DMS114 treated with DMSO at 0.1 percent for 48 hours (cell line): ENCODE results near the gene TTLL9.
"Not testable (repeated sequence)": the region's sequence is repeated elsewhere in the genome, so short reads cannot be mapped to it uniquely, and the experiment has no call there.

Experiments
- DNase-seq: peaks from one replicate; lab custom pipeline; 2025; ENCODE audit not compliant: unreplicated experiment; lab: John Stamatoyannopoulos, UW

The TTLL9 gene, protein sequence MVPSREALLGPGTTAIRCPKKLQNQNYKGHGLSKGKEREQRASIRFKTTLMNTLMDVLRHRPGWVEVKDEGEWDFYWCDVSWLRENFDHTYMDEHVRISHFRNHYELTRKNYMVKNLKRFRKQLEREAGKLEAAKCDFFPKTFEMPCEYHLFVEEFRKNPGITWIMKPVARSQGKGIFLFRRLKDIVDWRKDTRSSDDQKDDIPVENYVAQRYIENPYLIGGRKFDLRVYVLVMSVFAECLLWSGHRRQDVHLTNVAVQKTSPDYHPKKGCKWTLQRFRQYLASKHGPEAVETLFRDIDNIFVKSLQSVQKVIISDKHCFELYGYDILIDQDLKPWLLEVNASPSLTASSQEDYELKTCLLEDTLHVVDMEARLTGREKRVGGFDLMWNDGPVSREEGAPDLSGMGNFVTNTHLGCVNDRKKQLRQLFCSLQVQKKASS

DNA sequence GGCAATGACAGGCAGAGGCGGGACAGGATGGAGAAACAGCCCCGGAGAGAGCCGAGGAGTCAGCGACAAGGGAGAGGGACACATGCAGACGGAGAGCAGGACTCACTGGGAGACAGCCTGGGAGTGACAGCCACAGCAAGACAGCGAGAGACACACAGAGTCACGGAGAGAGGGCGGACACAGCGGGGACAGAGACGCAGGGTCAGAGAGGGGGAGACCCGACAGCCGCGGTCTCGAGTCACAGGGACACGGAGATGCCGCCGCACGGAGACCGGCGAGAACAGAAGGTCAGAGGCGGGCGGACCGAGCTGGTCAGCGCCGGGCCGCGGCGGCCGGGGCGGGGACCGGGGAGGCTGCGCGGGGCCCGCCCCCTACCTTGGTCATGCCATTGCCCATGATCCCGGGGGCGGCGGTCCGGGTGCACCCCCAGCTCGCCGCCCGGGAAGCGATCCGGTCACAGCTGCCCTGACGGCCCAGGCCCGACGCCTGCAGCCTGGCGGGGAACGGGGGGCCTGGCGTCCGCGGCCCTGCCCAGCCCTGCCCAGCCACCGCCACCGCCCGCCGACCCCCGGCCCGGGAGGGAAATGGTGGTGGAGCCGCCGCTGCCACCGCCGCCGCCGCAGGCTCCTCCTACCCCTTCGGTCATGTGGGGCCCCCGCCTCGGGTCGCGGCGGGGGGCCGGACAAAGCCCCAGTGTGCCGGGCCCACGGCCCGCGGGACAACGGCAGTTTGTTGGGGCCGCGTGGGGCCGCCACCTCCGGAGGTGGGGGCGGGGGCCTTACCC lies at the start of gene TTLL9, which contains the start of gene DUSP15:
Gene TTLL9, plus strand, starts transcription at position 693 of the 784 bp plus-strand sequence. CDS start 493 bp downstream, outside the sequence.
Gene DUSP15, minus strand, starts transcription at position 586 of the 784 bp plus-strand sequence. Its CDS starts 190 bp downstream, at position 396.
- no peak for DNase-seq

DNA sequence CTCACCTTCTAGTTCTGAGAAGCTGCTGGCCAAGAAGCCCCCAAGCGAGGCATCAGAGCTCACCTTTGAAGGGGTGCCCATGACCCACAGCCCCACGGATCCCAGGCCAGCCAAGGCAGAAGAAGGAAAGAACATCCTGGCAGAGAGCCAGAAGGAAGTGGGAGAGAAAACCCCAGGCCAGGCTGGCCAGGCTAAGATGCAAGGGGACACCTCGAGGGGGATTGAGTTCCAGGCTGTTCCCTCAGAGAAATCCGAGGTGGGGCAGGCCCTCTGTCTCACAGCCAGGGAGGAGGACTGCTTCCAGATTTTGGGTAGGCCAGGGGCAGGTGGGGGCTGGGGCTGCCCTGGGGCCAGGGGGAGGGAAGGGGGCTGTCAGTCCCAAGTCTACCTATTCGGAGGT lies 49.0 kb upstream of the TTLL9 start:
- DNase-seq = no peak

DNA sequence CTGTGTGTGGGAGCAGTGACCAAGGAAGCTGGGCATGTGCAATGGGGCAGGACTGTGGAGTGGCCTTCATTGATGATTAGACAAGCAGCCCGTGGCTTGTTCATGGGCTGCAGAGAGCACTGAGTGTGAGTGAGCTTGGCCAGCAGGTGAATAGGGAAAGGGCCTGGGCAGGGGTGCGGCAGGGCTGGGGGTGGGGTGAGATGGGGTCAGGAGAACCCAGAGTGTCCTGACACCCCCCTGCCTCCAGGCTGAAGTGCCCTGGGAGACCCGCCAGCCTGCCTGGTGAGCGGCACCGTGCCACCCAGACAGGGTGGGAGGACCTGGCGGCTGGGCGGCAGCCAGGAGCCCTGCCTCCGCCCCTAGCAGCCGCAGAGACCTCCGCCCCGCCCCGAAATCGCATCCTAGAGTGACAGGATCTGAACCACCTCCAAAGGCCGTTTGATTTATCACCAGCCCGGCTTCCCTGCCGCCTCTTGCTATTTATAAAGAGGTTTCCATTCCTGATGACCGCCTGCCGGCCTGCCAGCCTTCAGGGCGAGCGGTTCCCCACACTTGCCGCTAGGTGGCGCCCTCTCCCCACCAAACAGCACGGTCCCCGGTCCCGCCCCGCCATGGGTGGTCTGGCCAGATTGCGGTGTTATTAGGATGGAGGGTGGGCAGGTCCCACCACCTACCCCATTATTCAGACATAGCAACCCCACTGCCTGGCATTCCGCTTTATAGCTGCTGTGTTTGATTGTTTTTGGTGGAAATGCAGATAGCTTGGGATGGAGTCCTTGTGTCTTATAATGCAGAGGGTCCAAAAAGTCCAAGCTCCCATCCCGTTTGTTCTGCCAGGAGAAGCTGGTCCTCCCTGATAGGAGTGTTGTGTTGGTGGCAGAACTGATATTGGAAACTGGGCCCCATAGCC lies 47.8 kb upstream of the TTLL9 start:
- DNase-seq = peak; percentile 34

DNA sequence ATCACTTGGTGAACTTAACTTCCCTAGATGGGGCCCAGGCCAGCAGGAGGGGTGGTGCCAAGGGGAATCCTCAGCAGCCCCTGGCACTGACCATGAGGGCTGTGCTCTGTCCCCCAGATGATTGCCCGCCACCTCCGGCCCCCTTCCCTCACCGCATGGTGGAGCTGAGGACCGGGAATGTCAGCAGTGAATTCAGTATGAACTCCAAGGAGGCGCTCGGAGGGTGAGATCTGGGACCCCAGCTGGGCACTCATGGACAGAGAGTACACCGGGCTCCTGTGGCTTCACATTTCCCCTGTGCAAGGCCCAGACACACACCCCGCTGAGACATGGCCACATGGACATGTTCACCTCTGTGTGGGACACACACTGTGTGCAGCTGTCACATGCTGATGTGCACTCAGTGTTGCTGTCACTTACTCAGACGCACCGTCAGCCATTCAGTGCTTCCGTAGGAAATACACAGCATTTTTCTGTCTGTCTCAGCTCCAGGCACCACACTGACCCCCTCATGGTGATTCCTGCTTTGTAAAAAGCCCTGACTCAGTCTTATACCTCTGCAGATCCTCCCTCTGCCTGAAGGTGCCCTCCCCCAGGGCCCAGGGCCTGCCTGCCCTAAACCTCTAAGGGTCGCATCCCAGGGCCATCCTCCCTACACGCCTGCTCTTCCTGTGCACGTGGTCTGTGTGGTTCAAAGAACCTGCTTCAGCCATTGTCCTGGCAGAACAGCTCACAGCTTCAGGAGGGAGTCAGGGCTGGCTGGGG lies 46.9 kb upstream of the TTLL9 start:
- no peak for DNase-seq

DNA sequence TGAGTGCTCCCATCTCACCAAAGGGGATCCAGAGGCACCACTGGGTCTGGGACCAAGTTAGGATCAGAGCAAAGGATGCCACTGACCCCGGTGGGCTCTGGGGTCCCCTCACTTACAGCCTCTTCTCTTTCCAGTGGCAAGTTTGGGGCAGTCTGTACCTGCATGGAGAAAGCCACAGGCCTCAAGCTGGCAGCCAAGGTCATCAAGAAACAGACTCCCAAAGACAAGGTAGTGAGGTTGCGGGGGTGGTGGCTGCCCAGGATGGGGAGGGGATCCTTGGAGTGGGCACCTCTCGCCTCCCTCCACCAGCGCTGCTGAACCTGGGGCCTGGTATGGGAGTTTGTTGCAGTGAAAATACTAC lies 46.3 kb upstream of the TTLL9 start:
- no peak for DNase-seq

DNA sequence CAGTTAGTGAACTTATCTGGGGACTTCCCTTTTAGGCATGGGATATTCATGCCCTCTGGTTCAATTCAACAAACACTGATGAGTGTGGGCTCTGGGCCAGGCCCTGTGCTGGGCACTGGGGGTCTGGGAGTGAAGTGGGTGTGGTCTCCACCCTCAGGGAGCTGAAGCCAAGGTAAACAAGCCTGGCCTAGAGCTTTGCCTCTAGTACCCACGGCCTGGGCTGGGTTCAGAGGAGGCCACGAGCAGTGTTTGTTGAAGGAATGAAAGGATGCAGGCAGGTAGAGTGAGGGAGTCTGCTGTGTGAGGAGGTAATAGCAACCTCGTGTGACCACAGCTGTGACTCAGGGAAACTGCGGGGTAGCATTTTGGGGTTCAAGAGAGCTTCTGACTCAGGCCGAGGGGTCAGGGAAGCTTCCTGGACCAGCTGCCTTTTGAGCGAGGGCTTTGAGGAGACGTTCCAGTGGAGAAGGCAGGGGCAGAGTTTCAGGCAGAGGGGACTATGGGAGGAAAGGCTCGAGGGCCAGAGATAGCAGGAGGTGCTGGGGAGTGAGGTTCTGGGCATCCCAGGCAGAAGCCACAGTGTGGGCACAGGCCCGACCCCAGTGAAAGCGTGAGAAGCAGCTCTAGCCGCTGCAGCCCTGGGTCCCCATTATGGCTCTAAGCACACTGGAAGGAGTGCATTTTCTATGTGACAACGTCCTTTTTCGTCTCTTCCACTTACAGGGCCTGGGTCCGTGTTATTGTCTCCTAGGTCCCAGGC lies 45.7 kb upstream of the TTLL9 start:
- no peak for DNase-seq

DNA sequence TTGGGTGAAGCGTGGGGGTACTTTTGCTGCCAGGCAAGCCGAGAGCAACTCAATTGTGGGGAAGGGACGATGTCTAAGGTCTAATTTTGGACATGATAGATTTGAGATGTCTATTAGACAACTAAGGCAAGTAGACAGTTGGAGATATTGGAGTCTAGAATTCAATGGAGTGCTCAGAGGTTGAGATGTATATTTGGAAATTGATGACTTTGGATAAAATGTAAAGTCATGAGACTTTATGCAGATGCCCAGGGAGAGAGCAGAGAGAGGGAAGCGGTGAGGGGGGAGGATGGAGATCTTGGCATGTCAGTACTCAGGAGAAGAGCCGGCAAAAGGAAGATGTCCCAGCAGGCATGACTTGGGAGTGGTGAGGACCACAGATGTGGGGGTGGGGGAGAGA lies 44.4 kb upstream of the TTLL9 start:
- no peak for DNase-seq

DNA sequence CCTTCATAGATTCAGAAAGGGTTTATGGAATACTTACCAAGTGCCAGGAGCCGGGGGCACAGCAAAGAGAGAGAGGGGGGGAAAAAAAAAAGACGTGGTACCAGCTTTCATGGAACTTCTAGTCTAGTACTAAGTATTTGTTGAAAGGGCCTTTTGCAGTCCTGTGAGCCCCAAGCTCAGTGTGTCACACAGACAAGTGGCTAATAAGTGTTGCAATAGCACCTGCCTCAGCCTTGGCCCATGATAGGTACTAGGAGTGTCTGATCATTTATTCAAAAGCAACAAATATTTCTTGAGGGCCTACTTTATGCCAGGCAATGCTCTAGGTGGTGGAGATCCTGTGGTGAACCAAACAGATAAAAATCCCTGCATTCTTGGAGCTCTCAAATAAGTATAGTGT lies 43.4 kb upstream of the TTLL9 start:
- DNase-seq = no peak

DNA sequence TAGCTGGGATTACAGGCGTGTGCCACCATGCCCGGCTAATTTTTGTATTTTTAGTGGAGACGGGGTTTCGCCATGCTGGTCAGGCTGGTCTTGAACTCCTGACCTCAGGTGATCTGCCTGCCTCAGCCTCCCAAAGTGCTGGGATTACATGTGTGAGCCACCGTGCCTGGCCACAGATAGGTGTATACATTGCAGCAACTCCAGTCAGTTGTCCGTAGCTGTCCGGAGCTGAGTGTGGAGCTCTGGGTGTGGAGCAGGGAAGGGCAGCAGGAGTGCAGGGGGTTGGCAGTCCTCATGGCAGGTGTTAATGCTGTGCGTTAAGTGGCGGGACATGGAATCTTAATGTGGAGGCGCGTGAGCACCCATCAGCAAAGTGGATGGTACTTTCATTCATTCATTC lies 42.4 kb upstream of the TTLL9 start:
- DNase-seq = not testable (repeated sequence)

DNA sequence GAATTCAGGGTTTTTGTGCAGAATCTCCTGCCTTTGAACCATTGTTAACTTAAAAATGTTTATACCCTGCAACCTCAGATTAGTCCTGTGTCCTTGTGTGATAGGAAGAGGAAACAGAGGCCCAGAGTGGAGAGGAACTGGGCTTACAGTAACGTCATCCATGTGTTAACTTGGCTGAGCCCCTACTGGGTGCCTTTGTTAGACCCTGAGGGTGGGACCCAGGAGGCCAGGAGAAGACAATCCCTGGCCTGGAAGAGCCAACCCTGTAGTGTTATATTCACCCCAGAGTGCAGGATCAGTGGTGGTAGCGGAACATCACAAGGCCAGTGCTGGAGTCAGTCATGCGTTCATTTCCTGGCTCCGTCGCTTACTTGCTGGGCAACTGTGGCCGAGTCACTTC lies 40.7 kb upstream of the TTLL9 start:
- no peak for DNase-seq

DNA sequence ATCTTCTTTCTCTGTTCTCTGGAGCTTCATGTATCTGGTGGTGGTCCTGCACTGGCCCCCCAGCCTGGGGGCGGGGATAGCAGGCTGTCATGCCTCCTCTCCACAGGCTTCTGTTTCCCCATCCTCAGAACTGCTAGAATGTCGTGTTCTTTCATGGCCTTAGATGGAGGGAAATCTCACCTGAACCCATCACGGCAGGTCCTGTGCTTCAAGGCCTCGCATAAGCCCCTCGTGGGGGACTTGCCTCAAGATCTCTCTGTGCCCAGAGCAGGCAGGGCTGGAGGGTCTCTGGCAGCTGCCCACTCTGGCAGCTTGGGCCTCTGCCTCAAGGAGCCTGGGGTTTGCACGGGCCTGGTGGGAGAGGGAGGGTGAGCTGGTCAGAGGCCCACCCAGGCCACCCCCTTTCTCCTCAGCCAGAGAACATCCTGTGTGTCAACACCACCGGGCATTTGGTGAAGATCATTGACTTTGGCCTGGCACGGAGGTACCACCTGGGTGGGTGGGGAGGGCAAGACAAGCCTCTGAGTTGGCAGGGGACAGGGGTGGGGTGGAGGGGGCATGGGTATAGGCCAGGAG lies 39.9 kb upstream of the TTLL9 start:
- DNase-seq = no peak

DNA sequence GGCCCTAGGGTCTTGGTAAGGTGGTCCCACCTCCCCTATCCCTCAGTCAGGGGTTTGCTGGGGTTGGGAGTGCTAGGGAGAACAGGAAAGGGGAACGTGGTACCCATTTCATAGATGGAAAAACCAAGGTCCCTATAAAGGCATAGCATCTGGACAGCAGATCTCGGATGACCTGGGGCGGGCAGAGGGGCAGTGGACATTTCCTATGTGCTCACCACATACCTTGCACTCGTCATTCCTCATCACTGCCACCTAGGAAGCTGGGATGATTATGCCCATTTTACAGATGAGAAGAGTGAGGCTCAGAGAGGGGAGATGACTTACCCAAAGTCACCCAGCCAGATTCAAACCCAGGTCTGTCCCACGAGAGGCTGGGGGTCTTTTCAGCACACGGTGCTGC lies 39.2 kb upstream of the TTLL9 start:
- no peak for DNase-seq

DNA sequence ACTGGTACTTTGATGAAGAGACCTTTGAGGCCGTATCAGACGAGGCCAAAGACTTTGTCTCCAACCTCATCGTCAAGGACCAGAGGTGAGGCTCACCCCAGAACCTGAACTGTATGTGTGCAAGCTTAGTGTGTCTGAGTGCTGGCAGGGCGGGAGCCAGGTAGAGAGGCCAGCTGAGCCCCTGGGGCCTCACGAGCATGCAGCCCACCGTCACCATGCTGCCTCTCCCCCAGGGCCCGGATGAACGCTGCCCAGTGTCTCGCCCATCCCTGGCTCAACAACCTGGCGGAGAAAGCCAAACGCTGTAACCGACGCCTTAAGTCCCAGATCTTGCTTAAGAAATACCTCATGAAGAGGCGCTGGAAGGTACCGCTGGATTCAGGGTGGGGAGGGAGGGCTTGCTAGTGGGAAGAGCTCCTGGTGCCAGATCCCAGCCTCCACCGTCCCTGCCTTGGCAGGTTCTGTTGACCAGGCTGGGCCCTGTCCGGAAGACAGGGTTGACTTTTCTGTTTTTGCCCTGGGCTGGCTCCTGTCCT lies 38.6 kb upstream of the TTLL9 start:
- no peak for DNase-seq

DNA sequence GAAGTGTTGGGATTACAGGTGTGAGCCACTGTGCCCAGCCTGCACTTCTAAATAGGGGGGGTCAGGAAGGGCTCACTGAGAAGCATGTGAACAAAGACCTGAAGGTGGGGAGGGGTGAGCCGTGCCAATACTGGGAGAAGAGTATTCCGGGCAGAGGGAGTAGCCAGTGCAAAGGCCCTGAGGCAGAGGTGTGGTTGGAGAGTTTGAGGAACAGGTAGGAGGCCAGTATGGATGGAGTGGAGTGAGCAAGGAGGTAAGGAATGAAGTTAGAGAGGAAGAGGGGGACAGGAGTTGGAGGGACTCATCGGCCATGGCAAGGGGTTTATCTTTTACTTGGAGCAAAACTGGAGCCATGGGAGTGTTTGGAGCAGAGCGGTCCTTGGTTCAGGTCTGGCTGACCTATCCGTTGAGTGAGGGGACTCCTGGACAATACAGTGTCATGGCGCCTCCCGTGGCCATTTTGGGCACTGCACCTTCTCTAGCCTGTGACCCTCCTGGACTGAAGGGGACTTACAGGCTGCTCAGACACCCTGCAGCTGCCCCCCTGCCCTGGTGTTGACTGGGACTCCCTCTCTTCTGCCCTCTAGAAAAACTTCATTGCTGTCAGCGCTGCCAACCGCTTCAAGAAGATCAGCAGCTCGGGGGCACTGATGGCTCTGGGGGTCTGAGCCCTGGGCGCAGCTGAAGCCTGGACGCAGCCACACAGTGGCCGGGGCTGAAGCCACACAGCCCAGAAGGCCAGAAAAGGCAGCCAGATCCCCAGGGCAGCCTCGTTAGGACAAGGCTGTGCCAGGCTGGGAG lies 37.1 kb upstream of the TTLL9 start:
- DNase-seq = no peak

DNA sequence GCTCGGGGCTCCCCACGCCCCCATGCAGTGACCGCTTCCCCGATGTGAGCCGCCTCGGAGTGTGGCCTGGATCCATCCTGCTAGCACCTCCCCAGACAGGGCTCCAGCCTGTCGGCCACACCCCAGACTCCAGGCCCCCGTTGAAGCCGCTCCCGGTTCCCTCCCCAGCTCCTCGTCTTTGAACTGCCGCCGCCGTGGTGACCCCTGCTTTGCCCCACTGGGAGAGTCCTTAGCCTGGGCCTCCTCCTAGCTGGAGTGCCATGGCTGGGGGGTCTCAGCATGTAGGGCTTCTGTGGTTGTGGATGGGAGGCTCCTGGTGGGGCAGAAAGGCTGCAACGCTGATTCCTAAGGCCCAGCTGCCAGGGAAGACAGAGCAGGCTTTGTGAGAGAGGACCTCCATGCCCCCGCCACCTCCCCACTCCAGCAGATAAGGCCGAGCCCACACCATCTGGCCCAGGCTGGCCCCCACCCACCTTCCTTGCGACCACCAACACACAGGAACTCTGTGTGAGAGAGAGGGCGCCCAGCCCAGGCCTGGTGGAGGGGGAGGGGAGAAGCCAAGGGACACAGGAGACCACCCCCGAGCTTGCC lies 36.4 kb upstream of the TTLL9 start:
- no peak for DNase-seq

DNA sequence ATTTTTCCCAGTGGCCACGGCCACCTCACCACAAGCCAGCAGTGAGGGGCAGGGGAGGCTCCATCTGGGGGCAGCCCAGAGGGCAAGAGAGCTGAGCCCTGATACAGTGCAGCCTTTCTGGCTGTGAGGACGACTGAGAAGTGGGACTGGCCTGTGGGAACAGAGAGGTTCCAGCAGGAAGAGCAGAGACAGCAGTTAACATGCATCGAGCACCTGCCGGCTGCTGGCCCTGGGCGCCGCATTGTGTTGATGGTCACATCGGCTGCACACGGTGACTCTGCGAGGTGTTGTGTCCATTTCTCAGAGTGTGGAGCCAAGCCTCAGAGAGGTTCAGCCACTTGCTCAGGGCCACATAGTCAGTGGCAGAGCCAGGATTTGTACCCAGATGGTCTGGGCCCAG lies 34.9 kb upstream of the TTLL9 start:
- no peak for DNase-seq

DNA sequence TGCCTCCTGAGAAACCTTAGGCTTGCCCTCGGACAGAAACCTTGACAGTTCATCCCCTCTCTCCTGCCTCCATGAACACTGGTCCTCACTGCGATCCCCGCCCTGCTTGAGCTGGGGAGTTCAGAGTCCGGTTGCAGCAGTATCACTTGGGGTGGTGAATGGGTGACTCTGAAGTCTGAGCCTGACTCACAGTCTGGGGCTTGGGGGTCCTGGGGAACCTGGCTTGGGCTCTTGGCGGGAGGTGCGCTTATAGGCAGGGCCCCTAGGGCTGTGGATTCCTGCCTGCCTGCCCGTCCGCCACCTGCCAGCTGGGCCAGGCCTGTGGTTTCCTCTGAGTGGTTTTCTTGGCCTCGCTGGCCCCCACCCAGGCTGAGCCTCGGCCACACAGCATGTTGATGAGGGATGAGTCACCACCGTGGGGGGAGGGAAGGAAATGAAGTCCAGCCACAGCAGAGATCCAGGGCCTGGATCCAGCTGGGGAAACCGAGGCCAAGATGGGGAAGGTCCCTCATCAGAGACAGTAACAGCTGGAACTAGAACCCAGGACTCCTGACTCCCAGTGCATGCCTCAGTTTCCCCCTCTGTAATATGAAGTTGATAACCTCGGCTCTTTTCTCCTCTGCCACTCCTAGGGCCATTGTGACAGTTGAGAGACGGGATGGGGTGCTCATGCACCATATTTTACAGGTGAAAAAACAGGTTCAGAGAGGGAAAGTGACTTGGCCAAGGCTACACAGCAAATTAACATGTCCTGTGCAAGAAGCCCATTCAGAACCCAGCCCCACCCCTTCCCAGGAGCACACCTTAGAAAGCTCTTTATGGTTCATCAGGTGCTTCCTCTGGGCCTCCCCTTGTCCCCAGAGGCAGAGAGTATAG lies 34.2 kb upstream of the TTLL9 start:
- DNase-seq = no peak
